ENCODE measurements around the gene CMTM4. TPM values are rescaled to one million over a fixed set of nuclear protein-coding genes. Genes with fewer than 3 reads are reported as not detected.
"Not testable (repeated sequence)": the region's sequence is repeated elsewhere in the genome, so short reads cannot be mapped to it uniquely, and the experiment has no call there.

Gene CMTM4
- total RNA-seq, 1 donor, result 13.3 TPM

GRCh38 chr16:66639091-66639885 is 57.3 kb downstream of the CMTM4 start:
- no peak for TF ChIP-seq CTCF (IDR thresholded peaks at IDR 0.05; ENCODE audit: insufficient read depth, low read length)
- DNase-seq (ENCODE audit: low read depth), result peak; percentile 57
- no peak overlapping the region for H3K4me3 ChIP-seq (ENCODE audit: low read depth, low read length)

GRCh38 chr16:66637806-66638205 is 58.7 kb downstream of the CMTM4 start:
- no peak for DNase-seq (ENCODE audit: low read depth)
- H3K4me3 ChIP-seq (ENCODE audit: low read depth, low read length), result no peak overlapping the region
- no peak for TF ChIP-seq CTCF (IDR thresholded peaks at IDR 0.05; ENCODE audit: insufficient read depth, low read length)

- no peak for DNase-seq (ENCODE audit: low read depth)
Measured at GRCh38 chr16:66636199-66636598, 60.3 kb downstream of the CMTM4 start.

GRCh38 chr16:66635406-66635805 is 61.1 kb downstream of the CMTM4 start:
- DNase-seq (ENCODE audit: low read depth), result no peak
- TF ChIP-seq CTCF (IDR thresholded peaks at IDR 0.05; ENCODE audit: insufficient read depth, low read length), result no peak
- no peak overlapping the region for H3K4me3 ChIP-seq (ENCODE audit: low read depth, low read length)

More at GRCh38 chr16:66636199-66636598, 60.3 kb downstream of the CMTM4 start:
- no peak overlapping the region for H3K4me3 ChIP-seq (ENCODE audit: low read depth, low read length)
- TF ChIP-seq CTCF (IDR thresholded peaks at IDR 0.05; ENCODE audit: insufficient read depth, low read length), result no peak

- H3K4me3 ChIP-seq (ENCODE audit: low read depth, low read length), result no peak overlapping the region
- no peak for DNase-seq (ENCODE audit: low read depth)
- no peak for TF ChIP-seq CTCF (IDR thresholded peaks at IDR 0.05; ENCODE audit: insufficient read depth, low read length)
Measured at GRCh38 chr16:66634527-66635196, 61.9 kb downstream of the CMTM4 start.

GRCh38 chr16:66631558-66631957 is 65.0 kb downstream of the CMTM4 start:
- DNase-seq (ENCODE audit: low read depth); H3K4me3 ChIP-seq (ENCODE audit: low read depth, low read length): not testable (repeated sequence)

- not testable (repeated sequence) for H3K4me3 ChIP-seq (ENCODE audit: low read depth, low read length); DNase-seq (ENCODE audit: low read depth)
Measured at GRCh38 chr16:66630561-66631260, 65.8 kb downstream of the CMTM4 start.
